Activated T-cell treated with anti-CD3 and anti-CD28 coated beads for 4 hours (primary cell): ENCODE measurements around the gene WDR87.
"Not testable (repeated sequence)": the region's sequence is repeated elsewhere in the genome, so short reads cannot be mapped to it uniquely, and the experiment has no call there.

ENCODE experiments used
- DNase-seq: peaks from one replicate; pipeline ENCODE4 v3.0.0-alpha.2; 2020

Gene WDR87

DNA sequence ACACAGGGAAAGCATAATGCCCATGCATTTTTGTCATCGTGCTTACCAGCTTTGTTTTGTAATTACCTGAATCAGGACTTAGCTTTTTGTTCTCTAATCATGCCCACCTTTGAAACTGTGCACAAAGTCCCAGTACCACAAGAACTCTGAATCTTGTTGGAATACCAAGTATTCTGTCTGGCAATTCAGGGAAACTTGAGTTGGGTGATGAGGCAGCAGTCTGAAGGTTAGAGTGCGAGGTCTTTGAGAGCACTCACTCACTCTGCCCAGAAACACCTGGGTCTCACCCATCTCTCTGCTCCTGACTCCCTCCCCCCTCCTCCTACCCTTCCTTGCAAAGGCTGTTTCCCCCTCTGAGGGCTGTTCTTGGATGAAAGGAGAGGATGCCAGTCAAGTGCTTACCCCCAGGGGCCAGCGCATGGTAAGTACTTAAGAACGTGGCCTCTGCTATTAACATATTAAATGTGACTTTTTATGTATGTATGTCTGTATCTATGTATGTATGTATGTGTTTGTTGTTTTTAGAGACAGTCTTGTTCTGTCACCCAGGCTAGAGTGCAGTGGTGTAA, 23.0 kb upstream of the WDR87 start:
- no peak for DNase-seq

DNA sequence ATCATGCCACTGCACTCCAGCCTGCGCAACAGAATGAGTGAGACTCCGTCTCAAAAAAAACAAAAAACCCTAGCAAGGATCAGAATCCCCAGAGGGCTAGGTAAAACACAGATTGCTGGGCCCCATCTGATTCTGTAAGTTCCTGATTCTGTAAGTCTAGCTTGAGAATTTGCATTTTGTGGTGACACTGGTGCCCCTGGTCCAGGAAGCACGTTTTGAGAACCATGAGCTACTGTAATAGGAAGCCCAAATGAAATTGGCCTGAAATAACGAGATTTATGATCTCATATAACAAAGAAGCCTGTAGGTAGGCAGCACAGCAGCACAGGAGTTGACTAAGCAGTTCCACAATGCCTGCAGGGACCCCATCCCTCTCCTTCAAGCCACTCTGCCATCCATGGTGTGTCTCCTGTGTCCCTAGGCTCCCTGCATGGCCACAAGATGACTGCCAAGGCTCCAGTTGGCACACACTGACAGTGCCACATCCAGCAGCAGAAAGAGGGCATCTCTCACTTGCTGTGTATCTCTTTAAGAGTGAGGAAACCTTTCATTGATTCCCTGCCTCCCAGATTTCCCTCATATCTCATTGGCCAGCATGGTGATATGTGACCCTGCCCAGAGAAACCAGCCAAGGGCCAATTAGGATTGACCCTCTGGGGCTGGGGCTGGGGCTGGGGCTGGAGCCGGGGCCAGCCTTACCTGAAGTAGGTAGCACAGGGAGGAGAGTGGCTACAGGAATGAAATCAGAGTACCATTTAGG, 22.3 kb upstream of the WDR87 start:
- no peak for DNase-seq

DNA sequence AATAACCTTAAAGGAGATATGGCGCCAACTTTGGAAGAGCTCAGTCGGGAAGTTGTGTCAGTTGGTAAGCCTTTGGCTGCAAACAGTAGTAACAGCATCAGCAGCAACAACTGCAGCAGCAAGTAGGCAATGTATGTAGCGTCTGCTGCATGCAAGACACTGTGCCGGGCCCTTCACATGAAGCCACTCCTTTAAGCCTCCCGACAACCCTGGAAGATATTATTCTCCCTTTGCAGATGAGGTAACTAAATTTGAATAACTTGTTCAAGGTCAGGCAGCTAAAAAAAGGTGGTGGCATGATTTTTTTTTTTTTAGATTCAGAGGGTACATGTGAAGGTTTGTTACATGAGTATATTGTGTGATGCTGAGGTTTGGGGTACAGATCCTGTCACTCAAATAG, 20.3 kb upstream of the WDR87 start:
- no peak for DNase-seq

DNA sequence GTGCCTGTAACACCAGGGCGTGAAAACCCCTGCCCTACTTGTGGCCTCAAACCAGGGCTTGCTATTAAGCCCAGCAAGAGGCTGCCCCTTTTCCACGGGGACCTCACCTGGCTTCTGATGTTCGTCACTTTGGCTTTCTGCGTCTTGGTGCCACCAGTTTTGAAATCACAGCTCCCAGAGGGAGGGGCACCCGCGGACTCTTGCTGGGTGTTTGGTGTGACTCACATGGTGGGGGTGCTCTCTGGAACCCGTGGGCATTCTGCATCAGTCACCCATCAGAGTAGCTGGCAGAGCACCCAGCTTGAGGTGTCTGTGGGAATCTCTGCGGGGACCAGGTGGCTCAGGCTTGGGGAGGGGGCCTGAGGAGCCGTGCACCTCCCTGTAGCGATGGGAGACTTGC, 19.9 kb upstream of the WDR87 start:
- no peak for DNase-seq

DNA sequence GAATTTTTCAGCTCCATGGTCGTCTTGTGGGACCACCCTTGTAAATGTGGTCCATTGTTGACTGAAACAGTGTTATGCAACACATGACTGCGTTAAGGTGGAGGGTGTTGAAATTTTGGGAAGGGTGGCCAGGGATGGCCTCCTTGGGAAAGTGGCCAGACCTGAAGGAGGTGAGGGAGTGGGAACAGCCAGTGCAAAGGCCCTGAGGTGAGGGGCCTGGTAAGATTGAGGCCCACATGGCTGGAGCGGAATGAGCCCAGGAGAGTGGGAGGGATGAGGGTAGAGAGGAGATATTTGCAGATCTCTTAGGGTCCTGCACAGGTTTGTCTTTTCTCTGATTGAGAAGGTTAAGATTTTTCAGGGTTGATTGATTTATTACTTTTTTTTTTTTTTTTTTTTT, 18.8 kb upstream of the WDR87 start:
- no peak for DNase-seq

DNA sequence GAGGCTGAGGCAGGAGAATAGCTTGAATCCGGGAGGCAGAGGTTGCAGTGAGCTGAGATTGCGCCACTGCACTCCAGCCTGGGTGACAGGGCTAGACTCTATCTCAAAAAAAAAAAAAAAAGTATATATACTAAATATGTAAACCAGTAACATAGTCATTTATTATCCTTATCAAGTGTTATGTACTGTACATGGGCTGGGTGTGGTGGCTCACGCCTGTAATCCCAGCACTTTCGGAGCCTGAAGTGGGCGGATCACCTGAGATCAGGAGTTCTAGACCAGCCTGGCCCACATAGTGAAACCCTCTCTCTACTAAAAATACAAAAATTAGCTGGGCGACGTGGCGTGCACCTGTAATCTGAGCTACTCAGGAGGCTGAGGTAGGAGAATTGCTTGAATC, 18.2 kb upstream of the WDR87 start:
- not testable (repeated sequence) for DNase-seq

DNA sequence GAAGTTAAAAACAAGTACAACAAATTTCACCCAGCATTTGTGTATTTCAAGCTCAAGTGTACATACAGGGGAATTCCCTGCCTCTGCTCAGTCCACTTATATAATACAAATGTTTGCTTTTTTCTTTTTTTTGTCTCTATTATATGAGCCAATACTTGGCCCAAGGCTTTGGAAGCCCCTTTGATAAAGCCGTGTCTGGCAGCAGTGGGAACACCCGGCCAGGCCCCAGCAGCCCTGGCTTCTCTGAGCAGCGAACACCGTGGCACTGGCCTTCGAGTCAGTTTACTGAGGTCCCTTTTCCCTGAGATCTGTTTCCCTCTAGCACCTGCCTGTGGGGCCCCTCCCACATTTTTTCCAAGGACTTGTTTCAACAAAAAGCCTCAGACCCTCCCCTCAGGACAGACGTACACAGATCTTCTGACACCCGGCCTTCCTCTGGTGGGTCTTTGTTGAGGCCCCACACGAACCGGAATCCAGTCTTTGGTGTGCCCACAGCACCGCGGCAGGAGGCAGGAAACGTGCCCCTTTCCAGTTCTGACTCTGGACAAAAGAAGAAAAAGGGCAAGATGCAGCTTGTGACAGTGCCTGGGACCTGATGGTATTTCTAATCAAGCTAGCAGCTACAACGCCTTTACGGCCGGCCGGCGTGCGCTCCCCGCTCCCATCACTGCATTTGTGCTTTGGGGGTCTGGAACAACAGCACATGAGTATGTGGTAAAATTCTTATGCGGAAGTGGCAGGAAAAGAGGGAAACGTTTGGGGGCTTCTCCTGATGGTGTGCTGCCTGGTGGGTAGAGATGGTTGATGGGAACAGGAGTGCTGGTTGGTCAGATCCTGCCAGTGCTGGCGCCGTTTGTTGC, 14.4 kb upstream of the WDR87 start:
- DNase-seq: no peak

DNA sequence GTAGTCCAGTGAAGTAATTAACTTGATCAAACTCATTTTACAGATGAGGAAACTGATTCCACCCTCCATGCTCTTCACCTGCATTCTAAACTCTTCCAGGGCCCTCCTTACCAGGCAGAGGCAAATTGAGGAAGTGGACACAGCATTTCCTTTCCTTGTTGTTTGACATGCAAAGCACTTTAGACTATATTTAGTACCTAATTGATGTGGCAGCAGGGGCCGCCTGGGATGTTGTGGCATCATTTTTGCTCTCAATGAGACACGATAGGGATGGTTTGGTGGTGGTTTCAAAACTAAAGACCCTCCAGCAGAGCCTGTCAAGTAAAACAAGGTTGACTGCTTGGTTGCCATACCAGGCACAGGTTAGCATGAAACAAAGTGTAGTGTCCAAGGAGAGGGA, 8.5 kb upstream of the WDR87 start:
- DNase-seq: no peak

DNA sequence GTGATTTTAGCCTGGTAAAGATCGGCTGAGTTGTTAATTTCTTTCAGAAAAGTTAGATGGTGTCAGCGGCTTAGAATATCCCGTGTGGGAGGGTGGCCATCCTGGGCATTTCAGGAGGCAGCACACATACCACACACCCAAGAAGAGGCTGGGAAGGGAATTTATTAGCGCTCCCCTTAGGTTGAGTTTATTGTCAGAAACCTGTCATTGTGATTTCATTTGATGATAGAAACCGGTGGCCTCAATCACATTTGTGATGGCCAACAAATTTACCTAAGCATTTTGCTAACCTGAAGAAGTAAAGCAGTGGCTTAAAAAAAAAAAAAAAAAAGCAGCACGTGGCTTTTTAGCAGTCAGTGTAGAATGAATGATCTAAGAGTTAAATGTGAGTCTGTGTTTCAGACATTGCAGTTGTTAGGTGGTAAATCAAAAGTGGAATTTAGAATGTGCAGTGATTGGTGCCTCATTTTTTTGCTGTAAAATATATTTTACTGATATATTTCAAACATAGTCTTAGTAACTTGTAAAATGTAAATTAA, 3.3 kb upstream of the WDR87 start:
- DNase-seq: no peak

DNA sequence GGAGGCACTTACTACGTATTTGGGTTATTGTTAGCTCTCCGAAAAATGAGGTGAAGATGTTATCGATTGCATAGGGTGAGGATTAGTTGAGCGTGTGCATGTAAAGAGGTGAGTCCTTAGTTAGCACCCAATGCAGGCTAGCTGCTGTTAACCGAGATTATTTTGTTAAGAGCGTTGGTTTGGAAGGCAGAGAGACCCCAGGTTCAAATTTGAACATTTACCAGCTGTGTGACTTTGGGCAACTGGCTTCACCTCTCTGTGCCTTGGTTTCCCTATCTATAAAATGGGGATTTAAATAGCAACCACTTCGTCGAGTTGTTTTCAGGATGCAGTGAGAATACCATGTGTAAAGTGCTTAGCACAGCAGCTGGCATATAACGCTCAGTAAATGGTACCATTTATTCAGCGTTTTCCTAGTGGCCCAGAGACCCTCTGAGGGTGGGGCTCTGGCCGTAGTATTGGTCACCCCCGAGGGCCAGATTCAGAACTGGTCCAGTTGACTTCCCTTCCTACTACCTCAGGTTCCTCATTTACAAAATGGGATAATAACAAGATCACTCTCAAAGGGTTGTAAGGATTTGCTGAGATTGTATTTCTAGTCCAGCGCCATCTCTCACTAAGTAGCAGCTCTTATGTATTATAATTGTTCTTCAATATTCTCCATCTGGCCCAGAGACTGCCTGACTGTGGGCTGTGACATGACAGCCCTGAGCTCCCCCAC, 1.5 kb upstream of the WDR87 start:
- no peak for DNase-seq

DNA sequence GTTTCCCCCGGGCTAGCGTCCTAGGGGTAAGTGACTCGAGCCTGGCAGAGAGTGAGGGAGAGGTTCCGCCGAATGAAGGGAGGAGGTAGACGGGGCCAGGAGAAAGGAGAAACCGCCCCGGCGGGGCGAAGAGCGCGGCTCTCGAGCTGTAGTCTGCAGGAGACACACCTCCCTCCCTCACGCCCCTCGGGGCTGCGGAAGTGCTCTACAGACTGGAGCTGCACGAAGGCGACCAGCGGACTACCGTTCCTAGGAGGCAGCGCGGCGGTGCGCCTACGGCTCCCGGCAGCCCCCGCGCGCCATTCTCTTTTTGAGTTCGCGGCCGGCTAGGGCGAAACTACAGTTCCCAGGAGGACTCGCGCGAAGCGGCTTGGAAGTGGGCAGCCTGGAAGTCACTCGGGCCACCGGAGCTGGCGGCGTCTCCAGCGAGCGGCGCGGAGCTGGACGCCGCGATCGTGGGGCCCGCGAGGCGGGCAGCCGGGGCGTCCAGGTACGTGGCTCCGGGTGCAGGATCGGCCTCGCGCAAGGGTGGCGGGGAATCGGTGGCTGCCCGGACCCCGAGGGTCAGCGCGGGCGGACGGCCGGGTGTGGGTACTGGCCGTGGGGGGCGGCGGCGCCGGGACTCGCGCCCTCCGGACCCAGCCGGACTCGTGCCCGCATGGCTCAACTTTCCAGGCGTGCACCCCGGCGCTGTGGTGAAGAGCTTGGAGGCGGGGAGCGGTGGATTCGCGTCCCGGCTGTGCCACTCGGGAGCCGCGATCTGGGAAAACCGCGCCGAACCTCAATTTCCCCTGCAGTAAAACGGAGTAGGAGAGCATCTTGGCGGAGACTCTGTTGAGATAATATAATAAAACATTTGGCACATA, 708 bp upstream of the WDR87 start, which contains the start of gene SIPA1L3:
TSS of gene SIPA1L3 (plus strand) at position 340 of the 866 bp plus-strand sequence. CDS start 174,358 bp downstream, outside the sequence.
- DNase-seq: peak; percentile 85

DNA sequence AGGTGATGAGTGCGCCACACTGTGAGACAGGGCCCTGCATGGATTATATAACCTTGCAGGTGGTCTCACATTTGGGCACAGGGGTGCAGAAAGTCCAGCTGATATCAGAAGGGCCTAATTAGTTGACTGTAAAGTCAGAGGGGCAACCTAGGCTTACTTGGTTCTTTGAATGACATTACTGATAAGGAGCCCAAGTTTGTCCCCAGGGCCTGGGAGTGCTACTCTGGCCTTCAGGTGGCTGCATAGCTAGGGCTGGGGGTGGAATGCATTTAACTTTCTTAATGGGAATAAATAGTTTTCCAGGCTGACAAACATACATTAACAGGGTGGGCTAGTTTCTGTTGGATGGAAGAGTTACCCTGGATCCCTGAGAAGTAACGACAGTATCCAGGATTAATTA, 3.3 kb downstream of the WDR87 start:
- no peak for DNase-seq

DNA sequence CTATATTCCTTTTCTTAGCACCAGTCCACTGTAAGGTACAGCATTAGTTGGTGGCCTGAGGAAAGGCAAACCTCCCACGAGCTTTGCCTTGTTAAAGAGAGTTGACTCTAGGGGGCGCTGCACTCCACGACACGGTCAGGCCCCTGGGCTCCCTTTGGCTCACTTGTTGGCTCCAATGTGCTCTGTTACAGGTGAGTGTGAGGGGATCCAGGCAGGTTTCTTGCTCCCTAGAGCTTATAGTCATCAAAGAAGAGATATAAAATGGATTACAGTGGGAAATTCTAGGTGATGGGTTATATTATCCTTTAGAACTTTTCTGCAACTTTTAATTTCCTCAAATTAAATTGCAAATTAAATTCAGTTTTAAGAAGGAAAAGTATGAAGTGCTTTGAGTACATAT, 3.7 kb downstream of the WDR87 start:
- DNase-seq: peak; percentile 80

DNA sequence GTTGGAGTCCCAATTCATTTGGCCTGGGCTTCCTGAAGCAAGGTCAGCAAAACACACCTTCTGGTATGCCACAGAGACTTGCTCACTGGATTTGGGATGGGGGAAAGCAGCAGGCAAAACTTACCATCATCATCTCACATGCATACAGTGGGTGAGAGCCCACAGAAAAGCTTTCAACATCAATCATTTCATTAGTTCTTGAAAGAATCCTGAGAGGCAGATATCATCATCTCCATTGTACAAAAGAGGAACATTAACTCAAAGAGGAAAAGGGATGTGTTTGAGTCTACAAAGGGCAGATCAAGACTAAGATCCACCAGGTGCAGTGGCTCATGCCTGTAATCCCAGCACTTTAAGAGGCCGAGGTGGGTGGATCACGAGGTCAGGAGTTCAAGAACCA, 6.4 kb downstream of the WDR87 start:
- no peak for DNase-seq

DNA sequence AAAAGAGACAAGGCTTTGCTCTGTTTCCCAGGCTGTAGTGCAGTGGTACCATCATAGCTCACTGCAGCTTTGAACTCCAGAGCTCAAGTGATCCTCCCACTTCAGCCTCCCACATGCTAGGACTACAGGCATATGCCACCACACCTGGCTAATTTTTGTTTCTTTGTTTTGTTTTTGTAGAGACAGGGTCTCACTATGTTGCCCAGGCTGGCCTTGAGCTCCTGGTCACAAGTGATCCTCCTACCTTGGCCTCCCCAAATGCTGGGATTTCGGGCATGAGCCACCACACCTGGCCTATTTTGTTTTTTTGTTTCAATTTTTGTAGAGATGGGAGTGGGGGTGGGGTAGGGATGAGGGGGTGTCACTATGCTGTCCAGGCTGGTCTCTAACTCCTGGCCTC, 6.9 kb downstream of the WDR87 start:
- DNase-seq: no peak

DNA sequence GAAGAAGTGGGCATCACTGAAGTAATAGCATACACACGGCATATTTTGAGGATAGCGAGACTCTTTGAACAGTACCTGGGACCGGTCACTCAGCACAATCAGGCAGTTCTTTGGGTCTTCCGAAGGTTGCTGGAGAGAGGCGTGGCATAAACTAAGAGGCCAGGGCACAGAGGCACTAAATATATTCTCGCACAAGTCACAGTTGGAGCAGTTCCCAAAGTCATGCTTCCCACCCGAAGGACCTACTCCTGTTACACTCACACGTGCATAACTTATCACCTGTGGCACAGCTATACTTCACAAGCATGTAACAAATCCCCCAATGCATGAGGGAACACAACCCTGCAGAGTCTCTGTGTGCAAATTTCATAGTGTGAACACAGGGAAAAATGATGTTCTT, 10.2 kb downstream of the WDR87 start:
- DNase-seq: no peak

DNA sequence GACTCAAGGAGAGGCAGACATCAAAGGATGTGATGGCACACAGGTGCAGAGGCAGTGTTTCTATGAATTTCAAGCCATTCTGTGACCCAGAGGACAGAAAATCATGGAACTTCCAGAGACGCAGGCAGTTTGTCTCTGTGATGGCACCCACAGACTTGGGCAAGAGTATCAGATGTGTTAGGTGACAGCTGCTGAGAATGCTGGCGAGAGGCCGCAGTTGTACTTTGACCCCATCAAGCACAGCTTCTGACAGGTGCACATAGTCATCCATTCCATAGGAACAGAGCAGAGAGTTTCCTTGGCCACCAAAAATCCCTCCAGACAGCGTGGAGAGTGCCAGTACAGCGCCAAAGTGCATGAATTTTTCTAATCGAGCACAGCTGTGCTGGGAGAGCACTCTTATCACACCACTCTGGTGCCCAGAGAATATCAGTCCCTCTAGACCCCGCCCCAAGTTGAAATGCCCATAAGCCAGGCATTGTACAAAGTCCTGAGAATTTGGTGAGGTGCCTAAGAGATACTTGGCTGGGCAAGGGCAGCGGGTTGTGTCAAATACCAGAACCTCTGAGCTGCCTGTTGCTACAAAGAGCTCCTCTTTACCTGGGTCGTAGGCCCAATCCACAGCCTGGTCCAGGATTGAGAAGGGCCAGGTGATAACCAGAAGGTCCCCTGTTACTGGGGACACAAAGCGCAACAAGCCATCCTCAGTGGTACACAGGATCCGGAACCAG, 12.4 kb downstream of the WDR87 start:
- DNase-seq: no peak

DNA sequence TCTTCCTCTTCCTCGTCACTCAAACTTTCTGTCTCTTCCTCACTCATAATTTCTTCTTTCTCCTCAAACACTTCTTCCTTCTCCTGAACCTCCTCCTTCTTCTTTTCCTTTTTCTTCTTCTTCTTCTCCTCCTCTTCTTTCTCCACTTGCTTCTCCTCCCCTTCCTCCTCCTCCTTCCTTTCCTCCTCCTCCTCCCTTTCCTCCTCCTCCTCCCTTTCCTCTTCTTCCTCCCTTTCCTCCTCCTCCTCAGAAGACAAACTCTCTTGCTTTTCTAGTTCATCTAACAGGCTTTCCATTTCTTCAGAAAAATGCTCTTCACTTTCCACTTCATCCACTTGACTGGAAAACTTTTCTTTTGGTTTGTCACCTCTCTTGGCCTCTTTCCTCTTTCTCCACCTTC, 19.8 kb downstream of the WDR87 start:
- no peak for DNase-seq

DNA sequence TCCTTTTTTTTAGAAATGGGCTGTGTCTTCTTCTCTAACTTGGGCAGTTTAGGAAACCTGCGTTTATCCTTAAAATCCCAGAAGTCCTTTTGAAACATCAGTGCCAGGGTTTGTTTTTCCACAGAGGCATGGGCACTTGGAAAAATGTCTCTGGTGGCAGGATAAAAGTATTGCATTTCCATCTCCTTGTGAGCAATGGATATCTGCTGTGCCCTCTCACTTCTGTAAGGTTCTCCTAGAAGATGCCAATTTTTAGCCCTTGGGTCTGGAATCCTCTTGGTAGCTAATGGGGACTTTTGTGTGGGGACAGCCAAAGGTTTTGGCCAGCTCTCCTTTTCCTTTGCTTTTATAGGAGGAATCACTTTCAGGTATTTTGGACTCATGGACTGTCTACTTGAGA, 21.0 kb downstream of the WDR87 start:
- DNase-seq: no peak

DNA sequence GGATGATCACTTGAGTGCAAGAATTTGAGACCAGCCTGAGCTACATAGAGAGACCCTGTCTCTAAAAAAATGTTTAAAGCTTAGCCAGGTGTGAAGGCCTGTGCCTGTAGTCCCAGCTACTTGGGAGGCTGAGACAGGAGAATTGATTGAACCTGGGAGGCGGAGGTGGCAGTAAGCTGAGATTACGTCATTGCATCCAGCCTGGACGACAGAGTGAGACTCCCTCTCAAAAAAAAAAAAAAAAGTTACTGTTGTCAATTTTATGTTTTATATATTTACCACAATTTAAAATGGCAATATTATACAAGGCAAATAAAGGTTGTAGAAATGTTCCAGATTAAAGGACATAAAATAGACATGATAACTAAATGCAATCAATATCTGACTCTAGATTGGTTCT, 29.2 kb downstream of the WDR87 start:
- no peak for DNase-seq

DNA sequence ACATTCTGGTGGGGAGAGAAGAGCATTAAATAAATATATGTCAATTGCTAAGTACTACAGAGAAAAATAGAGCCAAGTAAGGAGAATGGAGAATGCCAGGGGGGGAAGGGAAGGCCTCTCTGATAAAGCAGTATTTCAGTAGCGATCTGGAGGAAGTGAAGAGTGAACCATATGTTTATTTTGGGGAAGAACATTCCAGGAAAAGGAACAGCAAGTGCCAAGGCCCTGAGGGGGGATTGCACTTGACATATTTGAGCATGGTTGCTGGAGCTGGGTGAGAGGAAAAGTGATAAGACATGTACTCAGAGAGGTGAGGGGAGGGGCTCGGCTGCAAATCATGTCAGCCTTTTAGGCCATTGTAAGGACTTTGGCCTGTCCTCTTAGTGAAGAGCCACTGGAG, 30.4 kb downstream of the WDR87 start:
- DNase-seq: no peak
